Hypothalamus (tissue), 51 donors: ENCODE measurements around the gene ZCCHC24.
"Not testable (repeated sequence)": the region's sequence is repeated elsewhere in the genome, so short reads cannot be mapped to it uniquely, and the experiment has no call there.

ENCODE experiments used
- DNase-seq, 51 donors: peaks; one replicate each; lab custom pipeline; 2025; lab: John Stamatoyannopoulos, UW

Gene ZCCHC24

DNA sequence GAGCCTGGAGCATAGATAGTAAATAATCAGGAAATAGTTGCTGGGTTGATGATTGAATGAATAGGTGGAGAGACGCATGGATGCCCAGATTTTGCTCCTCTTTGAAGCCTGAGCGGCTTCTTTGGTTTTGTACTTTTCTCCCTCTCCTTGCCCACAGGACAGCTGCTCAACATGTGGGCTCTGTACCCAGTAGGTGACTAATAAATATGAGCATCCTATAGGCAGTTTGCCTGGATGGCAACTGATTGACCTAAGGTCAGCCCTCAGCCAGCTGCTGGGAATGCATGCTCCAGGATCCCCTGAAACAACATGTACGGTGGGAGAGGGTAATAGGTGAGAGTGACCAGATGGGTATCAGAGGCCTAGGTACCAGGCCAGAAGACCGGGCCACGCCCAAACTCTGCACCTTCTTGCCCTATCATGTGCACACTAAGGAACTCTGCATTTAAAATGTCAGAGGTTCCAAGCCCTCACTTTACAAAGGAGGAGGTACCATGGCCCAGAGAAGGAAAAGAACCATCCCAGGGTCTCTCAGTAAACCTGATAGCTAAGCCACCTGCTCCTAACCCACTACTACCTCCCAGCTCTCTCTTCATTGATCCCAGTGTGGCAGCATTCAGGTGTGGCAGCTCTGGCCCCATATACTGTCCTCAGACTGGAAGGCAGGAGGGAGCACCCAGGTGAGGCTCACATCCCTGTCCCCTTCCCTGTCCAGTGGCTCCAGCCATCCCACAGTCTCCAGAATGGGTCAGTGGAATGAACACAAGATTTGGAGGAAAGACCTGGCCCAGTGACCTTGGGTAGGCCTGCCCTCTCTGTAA lies 2.7 kb upstream of the ZCCHC24 start:
- DNase-seq: no peak

DNA sequence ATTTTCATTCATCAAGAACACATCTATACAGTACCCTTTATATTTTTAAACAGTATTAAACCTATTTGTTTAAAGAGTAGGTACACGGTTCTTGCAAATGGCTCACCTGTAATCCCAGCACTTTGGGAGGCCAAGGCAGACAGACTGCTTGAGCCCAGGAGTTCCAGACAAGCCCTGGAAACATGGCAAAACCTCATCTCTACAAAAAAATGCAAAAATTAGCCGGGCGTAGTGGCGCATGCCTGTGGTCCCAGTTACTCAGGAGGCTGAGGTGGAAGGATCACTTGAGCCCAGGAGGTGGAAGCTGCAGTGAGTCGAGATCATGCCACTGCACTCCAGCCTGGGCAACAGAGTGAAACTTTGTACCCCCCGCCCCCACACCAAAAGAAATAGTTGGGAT lies 1.8 kb upstream of the ZCCHC24 start:
- DNase-seq: not testable (repeated sequence)

GRCh38 chr10:79446758-79447084 lies 1.3 kb upstream of the ZCCHC24 start:
- peak in 18 of 51 donors; percentile 28 to 76 (median 51) for DNase-seq

DNA sequence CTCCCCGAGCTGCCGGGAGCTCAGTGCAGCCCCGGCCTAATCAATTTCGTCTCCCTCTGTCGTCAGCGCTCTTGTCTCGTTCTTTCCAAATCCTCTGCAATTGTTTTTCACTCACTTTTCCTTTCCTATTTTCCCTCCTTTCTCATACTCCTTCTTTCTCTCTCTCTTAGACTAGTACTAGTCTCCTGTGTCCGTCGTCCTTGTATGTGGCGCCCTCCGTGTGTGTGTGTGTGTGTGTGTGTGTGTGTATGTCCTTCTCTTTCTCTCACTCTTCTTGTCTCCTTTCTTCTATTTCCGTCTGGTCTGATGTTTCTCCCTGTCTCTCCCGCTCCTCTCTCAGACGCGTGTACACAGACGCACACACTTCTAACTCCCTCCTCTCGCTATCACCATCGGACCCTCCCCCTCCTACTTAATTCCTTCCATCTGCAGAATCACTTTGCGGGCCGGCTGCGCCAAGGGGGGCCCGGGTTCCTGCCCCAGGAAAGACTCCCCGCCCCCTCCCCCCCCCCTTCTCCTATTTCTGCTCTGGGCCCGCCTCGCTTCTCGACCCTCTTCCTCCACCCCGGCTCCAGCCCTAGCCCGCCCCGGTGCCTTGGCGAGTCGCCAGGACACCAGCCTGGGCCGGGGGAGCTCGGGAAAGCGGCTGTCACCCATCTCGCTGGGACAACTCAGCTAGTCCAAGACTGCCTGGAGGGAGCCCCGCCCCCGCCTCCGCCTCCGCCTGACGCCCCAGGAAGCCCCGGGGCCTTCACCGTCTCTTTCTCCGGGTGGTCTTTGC lies 743 bp upstream of the ZCCHC24 start:
- DNase-seq: peak in 11 of 51 donors; percentile 46 to 76 (median 60)

DNA sequence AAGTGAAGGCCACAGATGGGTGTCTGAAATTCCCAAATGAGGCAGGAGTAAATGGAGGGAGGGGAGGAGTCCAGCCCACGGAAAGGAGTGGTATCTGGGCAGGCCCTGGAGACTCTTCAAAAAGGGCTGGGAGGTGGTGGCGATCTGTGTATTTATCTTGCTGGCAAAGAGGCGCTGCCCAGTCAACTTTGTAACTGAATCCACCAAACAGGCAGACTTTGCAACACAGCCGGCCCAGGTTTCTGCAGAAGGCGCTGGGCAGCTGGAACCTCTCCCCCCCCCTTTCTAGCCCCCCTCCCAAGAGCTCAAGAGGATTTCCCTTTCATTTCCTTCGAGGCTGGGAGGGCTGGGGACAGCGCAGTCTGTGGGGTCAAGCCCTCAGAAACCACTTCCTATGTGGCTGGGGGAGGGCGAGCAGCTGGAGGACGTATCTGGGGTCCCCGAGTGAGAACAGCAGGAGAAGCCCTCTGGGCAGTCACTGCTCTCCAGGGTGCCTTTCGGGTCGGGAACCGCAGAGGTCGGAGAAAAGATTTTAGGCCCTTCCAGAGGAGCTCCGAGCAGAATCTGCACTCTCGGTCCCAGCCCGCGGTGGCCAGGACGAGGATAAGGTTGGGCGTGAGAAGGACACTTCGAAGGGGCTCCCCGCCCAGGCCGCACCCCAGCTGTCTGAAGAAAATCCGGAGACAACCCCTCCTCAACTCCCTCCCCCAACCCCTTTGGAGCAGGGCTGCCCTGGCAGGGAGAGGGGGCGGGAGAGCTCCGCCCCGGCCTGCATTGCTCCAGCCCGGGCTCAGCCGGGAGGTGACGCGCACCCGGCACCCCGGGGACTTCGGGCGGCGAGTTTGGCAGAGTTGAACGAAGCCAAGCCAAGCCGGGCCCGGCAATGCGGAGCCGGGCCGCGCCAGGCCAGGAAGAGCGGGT lies 965 bp downstream of the ZCCHC24 start:
- peak in 22 of 51 donors; percentile 29 to 67 (median 46) for DNase-seq

DNA sequence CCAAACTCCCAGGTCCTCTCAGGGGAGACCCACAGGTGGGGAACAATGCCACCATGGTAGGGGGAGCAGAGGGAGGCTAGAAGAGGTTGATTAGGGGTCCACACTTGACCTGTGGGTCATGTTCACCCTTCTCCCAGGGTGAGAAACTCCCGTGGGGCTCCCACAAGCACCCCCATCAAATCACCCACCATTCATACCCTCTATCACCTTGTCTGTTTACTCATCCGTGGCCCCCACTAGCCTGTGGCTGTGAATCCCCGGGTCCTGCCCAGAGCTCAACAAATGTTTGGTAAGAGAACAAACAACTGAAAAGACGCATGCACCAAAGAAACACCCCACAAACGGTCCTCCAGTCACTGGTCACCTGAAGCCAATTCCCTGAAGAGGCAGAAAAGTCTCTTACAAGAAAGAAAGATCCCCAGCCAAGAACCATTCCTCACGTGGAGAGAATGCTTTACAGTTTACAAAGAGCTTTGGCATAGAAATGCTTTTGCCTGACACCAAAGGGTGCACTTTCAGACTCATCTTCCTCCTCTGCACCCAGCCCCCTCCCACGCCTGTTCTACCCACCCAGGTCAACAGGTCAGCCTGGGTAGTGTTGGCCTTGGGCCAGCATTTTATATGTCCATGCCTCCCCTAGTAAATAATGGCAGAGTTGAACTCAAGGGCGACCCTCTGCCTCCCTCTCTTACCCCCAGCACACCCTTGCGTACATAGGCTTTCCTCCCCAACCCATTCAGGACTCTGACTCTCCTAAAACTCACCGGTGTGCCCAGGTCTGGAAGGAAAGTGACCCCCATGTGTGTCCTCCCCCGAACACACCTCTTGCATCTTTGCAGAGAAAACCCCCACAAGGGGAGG lies 1.9 kb downstream of the ZCCHC24 start:
- no peak for DNase-seq

- peak in 49 of 51 donors; percentile 9 to 96 (median 85) for DNase-seq
These were observed 3.0 kb downstream of the ZCCHC24 start for GRCh38 chr10:79442171-79443040.

- DNase-seq: no peak
These were observed 4.0 kb downstream of the ZCCHC24 start for GRCh38 chr10:79441433-79441832.

- DNase-seq: no peak
These were observed 5.1 kb downstream of the ZCCHC24 start for GRCh38 chr10:79440281-79440680.

GRCh38 chr10:79438699-79439085 lies 6.7 kb downstream of the ZCCHC24 start:
- no peak for DNase-seq

GRCh38 chr10:79438021-79438698 lies 7.3 kb downstream of the ZCCHC24 start:
- peak in 13 of 51 donors; percentile 35 to 70 (median 58) for DNase-seq

- no peak for DNase-seq
These were observed 8.2 kb downstream of the ZCCHC24 start for GRCh38 chr10:79437111-79437814.

DNA sequence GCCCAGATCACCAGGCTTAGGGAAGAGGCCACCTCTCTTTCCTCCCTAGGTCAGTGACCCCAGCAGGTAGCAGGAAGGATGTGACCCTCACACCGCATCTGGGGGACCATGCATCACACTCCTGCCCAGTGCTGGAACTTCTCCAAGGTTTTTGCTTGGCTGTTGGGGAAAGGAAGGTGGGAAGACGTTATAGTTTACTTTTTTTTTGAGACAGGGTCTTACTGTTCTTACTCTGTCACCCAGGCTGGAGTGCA lies 8.6 kb downstream of the ZCCHC24 start:
- no peak for DNase-seq

DNA sequence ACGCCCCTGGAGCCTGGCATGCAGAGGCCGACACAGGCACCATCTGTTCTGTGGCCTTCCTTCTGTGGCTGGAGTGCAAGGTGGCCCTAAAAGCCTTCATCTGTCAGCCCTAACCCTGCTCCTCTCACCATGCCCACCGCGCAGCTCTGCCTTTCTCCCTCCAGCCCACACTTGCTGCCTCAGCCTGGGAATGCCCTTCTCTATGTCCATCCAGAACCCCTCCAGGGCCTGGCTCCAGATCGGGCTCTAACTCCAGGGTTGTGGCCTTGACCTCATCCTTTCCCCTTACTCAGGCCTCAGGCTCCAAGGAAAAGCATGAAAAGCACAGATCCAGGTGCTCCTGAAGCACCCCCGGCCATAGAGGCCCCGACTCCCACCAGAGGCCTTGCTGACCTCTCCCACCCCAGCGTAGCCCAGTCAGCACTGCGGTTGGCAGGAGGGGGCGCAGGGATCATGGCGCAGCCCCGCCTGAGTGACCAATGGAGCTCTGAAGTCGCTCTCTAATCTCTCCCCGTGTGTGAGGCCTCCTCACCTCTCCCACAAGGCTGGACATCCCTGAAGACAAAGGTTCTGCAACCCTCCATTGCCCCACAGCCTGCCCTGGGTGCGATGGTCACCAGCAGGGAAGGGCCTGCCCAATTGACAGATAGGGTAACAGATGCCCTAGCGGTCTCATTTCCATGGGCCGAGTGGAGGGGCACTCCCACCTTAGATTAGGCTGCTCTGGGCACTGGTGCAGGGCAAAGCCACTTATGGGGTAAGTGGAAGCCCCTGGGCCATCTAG lies 9.2 kb downstream of the ZCCHC24 start:
- DNase-seq: no peak

DNA sequence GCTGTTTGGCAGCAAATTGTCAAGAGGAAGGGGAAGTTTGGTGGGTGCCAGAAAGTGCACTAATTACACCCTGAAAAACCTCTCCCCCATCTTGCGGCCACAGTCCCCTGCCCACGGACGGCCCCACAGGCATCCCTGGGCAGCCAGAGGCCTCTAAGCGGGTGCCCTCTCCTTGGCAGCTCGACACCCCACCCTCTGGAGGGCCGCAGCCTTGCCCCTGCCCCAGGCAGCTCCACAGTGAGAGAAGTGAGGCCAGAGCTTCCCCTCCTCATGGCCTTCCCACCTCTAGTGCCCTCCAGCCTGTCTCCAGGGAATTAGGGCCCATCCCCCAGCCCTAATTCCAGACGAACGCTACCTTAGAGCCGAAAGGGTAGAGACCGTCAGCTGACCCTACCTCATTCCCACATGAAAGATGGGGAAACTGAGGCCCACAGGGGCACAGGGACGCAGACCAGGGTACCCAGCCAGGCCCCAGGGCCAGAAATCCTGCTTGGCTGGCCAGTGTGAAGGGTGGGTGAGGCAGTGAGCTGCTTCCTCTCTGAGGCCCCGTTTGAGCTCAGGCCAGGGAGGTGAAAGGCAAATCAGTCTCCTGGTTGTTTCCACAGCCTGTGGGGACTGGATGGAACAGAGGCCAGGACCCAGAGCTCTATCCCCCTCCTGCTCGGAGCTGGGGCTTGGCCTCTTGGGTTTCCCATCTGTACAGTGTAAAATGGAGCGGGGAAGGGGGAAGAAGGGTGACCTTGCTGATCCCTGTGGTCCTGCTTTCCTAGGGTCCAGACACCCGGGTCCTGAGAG lies 10.0 kb downstream of the ZCCHC24 start:
- DNase-seq: no peak

DNA sequence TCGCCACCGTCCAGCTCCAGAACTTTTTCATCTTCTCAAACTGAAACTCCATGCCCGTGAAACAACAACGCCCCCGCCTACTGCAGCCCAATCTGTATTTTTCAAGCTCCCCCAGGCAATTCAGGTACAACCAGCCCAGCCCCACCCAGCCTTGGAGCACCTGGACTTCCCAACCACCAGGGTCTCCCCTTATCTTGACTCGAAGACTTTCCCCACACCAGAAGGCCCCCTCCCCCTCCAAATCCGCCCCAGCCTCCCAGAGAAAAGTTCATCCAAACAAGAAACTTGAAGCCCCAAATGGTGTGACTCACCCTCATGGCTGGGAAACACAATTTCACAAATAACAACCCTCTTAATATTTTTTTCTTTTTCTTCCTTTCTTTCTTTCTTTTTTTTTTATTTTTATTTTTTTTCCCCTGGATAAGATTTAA lies 10.6 kb downstream of the ZCCHC24 start:
- DNase-seq: no peak
